Thoracic aorta (tissue), 2 donors: Measurements from ENCODE around the gene ALDH7A1. TPM values are rescaled to one million over a fixed set of nuclear protein-coding genes. Genes with fewer than 3 reads are reported as not detected.
"Not testable (repeated sequence)": the region's sequence is repeated elsewhere in the genome, so short reads cannot be mapped to it uniquely, and the experiment has no call there.

ENCODE experiments used
- ATAC-seq: fragments of 150-250 bp; one replicate; pipeline ENCODE4 v1.8.0; 2017; ENCODE audit warnings: low read depth; ENCODE audit not compliant: insufficient number of reproducible peaks, low FRiP score
- DNase-seq: peaks from one replicate; pipeline ENCODE4 v3.0.0-alpha.2; 2020; ENCODE audit warnings: low spot score
- H3K27ac ChIP-seq, 2 donors: fragments of 200-600 bp; sonication (generic); 1 replicate in 1 of 2; 2 replicates in 1 of 2; pipeline ENCODE4 v1.5.1; 2016; ENCODE audit warnings: mild to moderate bottlenecking in 2 of 2, moderate library complexity in 2 of 2
- H3K27me3 ChIP-seq: fragments of 200-600 bp; sonication (generic); replicated peaks from 2 replicates; pipeline ENCODE4 v1.6.0; 2016; ENCODE audit warnings: mild to moderate bottlenecking; ENCODE audit not compliant: insufficient read depth
- H3K36me3 ChIP-seq: fragments of 200-600 bp; sonication (generic); one replicate; pipeline ENCODE4 v1.5.1; 2016
- H3K4me1 ChIP-seq, 2 donors: fragments of 200-600 bp; sonication (generic); 1 replicate in 1 of 2; 2 replicates in 1 of 2; pipeline versions ENCODE4 v1.5.1 to v1.6.0; 2016; ENCODE audit warnings: low read depth in 2 of 2, mild to moderate bottlenecking in 1 of 2; ENCODE audit not compliant: control insufficient read depth in 1 of 2
- H3K4me3 ChIP-seq: fragments of 200-600 bp; sonication (generic); 2 replicates; pipeline ENCODE4 v1.5.1; 2016; ENCODE audit warnings: mild to moderate bottlenecking
- H3K9me3 ChIP-seq: fragments of 200-600 bp; sonication (generic); 2 replicates; pipeline ENCODE4 v1.5.1; 2016
- total RNA-seq, 2 donors: library from RNA; depleted of rRNA; stranded (reverse); fragments of >200 nt; gene quantifications; one replicate each; pipeline versions ENCODE4 v1.1.0 to v1.2.3, GENCODE V29; 2016
- TF ChIP-seq, protein P1 (sequence below): fragments of 200-600 bp; sonication (generic); IDR thresholded peaks from one replicate; pipeline ENCODE4 v1.5.1; 2019; ENCODE audit warnings: antibody characterized with exemption

ALDH7A1 gene
- total RNA-seq, 2 donors from 2014 or later, result 17.6 to 52.6 TPM

DNA sequence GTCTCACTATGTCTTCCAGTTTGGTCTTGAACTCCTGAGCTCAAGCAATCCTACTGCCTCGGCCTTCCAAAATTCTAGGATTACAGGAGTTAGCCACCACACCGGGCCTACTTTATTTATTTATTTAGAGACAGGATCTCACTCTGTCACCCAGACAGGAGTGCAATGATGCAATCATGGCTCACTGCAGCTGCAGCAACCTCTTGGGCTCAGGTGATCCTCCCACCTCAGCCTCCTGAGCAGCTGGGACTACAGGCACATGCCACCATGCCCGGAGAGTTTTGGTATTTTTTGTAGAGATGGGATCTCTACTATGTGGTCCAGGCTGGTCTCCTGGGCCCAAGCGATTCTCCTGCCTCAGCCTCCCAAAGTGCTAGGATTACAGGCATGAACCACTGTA is 38.5 kb upstream of the ALDH7A1 start:
- no peaks in the 10 kb centered on the region for H3K27me3 ChIP-seq
- no peak overlapping the region for H3K27ac ChIP-seq
- no peaks in the 10 kb centered on the region for H3K9me3 ChIP-seq
- no peak for ATAC-seq
- TF ChIP-seq, protein P1, sequence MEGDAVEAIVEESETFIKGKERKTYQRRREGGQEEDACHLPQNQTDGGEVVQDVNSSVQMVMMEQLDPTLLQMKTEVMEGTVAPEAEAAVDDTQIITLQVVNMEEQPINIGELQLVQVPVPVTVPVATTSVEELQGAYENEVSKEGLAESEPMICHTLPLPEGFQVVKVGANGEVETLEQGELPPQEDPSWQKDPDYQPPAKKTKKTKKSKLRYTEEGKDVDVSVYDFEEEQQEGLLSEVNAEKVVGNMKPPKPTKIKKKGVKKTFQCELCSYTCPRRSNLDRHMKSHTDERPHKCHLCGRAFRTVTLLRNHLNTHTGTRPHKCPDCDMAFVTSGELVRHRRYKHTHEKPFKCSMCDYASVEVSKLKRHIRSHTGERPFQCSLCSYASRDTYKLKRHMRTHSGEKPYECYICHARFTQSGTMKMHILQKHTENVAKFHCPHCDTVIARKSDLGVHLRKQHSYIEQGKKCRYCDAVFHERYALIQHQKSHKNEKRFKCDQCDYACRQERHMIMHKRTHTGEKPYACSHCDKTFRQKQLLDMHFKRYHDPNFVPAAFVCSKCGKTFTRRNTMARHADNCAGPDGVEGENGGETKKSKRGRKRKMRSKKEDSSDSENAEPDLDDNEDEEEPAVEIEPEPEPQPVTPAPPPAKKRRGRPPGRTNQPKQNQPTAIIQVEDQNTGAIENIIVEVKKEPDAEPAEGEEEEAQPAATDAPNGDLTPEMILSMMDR, result no peak
- H3K4me3 ChIP-seq, result no peak overlapping the region
- DNase-seq, result no peak
- H3K36me3 ChIP-seq, result no peaks in the 10 kb centered on the region
- no peaks in the 10 kb centered on the region for H3K4me1 ChIP-seq

DNA sequence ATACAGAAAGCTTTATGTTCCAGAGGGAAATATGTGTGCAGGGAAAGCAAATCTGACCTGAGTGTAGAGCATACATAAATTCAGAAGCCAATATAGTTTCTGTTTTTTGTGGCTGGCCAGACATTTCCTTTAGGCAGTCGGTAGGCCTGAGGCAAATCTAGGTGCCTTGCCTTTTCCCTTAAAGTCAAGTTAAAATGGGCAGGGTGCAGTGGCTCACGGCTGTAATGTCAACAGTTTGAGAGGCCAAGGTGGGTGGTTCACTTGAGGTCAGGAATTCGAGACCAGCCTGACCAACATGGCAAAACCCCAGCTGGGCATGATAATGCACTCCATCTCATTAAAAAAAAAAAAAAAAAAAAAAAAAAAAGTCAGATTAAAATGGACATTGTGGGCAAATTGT is 36.9 kb upstream of the ALDH7A1 start:
- TF ChIP-seq, protein P1, result no peak
- Histone ChIP-seq H3K27me3 (no peaks in the 10 kb centered on the region), H3K4me3 (no peak overlapping the region), H3K27ac (no peak overlapping the region), H3K36me3 (no peaks in the 10 kb centered on the region), H3K4me1 (no peaks in the 10 kb centered on the region), H3K9me3 (no peaks in the 10 kb centered on the region)
- ATAC-seq (no peak), DNase-seq (no peak)

DNA sequence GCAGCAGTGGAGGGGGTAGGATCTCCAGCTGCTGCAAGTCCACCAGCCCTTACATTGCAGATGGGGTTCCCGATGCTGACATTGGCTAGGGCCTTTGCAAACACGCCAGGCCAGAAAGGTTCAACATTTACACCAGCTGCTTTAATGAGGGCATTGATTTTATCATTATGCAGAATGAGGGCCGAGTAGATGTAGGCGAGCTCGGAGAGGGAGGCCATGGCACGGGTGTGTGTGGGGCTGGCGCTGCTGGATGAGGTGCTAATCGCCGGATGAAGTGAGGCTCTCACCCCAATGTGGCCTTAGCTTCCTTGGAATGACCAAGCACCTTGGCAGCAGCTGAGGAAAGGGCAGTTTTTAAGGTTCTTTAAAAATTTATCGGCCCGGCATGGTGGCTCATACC is 33.1 kb upstream of the ALDH7A1 start:
- TF ChIP-seq, protein P1, result no peak
- ATAC-seq (no peak), DNase-seq (no peak)

DNA sequence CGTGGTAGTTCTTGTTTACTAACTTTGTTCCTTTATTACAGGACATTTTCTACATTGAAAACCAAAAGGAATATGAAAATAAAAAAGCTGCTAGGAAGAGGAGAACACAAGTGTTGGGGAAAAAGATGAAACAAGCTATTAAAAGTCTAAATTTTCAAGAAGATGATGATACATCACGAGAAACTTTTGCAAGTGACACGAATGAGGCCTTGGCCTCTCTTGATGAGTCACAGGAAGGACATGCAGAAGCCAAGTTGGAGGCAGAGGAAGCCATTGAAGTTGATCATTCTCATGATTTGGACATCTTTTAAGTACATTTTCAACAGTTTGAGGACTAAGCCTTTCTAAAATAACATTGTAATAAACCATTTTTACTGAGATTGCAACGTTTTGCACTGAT is 29.5 kb upstream of the ALDH7A1 start:
- no peaks in the 10 kb centered on the region for H3K27me3 ChIP-seq
- H3K4me3 ChIP-seq, result no peak overlapping the region
- H3K9me3 ChIP-seq, result no peaks in the 10 kb centered on the region
- DNase-seq (no peak), ATAC-seq (no peak)
- no peaks in the 10 kb centered on the region for H3K4me1 ChIP-seq
- peaks cover 19% of the 10 kb centered on the region for H3K36me3 ChIP-seq
- TF ChIP-seq, protein P1, result no peak
- H3K27ac ChIP-seq, result no peak overlapping the region

More for the DNA sequence above, 33.1 kb upstream of the ALDH7A1 start:
- Histone ChIP-seq H3K4me3 (no peak overlapping the region), H3K9me3 (no peaks in the 10 kb centered on the region), H3K4me1 (no peaks in the 10 kb centered on the region), H3K36me3 (peaks cover 11% of the 10 kb centered on the region), H3K27ac (no peak overlapping the region), H3K27me3 (no peaks in the 10 kb centered on the region)

DNA sequence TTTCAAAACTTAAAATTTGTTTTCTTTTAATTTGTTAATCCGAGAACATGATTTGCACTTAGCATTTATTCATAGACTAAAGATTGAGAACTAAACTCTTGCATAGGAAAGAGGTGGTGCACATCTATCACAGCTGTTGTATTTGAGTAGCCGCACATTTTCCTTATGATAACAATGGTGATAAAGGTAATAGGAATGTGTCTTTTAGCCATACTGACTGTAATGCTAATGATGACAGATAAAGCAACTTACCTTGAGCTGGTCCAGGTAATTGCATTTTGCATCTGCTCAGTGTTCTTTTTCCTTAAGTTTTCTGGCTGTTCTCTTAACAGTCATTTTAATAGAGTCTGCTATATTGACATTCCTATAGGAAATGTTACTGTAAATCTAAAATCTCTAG is 24.8 kb upstream of the ALDH7A1 start:
- no peaks in the 10 kb centered on the region for H3K27me3 ChIP-seq
- ATAC-seq (no peak), DNase-seq (no peak)
- H3K36me3 ChIP-seq, result peaks cover 23% of the 10 kb centered on the region
- H3K4me1 ChIP-seq, result no peaks in the 10 kb centered on the region
- H3K27ac ChIP-seq, result no peak overlapping the region
- no peak overlapping the region for H3K4me3 ChIP-seq
- H3K9me3 ChIP-seq, result no peaks in the 10 kb centered on the region
- TF ChIP-seq, protein P1, result no peak

DNA sequence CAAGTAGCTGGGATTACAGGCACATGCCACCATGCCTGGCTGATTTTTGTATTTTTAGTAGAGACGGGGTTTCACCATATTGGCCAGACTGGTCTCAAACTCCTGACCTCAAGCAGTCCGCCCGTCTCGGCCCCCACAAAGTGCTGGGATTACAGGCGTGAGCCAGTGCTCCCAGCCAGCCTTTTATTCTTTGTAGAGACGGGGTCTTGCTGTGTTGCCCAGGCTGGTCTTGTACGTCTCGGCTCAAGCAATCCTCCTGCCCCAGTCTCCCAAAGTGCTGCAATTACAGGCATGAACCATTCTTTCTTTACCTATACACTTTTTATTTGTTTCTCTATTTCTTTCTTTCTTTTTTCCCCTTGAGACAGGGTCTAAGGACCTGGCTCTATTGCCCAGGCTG is 22.6 kb upstream of the ALDH7A1 start:
- H3K27me3 ChIP-seq, H3K9me3 ChIP-seq, H3K4me1 ChIP-seq, H3K4me3 ChIP-seq, H3K27ac ChIP-seq, ATAC-seq, DNase-seq: not testable (repeated sequence)
- peaks cover 25% of the 10 kb centered on the region for H3K36me3 ChIP-seq
